H54 (cell line): ENCODE measurements around the gene TPSB2.
"Not testable (repeated sequence)": the region's sequence is repeated elsewhere in the genome, so short reads cannot be mapped to it uniquely, and the experiment has no call there.

Experiments
- DNase-seq: peaks from one replicate; pipeline ENCODE4 v3.0.0; 2011; ENCODE audit warnings: low spot score, mixed read lengths; ENCODE audit not compliant: insufficient read length
- FAIRE-seq: peaks from 3 replicates; lab custom pipeline; 2011; peaks lifted over from hg19 to GRCh38; lab: Jason Lieb, UNC
- POLR2A ChIP-seq: IDR thresholded peaks from 2 replicates; pipeline ENCODE4 v1.6.1; 2011; ENCODE audit warnings: low read depth, mild to moderate bottlenecking, low read length

Gene TPSB2

DNA sequence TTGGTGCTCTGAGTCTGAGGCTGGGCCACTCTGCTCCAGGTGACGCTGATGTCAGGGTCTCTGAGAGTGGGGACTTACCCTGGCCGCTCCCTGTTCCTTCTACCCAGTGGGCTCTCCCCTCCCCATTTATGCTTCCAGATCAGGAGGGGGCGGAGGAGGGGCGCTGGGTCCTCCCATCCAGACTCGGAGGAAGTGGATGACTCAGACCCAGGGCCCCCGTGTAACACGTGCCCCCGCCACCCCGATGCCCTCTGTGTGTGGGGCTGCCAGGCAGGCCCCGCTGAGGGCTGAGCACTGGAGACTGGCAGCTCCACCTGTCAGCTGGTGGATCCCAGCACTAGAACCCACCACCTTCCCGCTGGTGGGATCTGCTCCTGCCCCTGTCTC lies at the start of gene TPSB2:
Gene TPSB2, minus strand, starts transcription at position 101 of the 387 bp plus-strand sequence. CDS start 233 bp downstream, outside the sequence.
- not testable (repeated sequence) for FAIRE-seq, DNase-seq

- no peak for TF ChIP-seq POLR2A
- DNase-seq (no peak), FAIRE-seq (no peak)
Observed at GRCh38 chr16:1279081-1279944, 49.3 kb upstream of the TPSB2 start.

DNA sequence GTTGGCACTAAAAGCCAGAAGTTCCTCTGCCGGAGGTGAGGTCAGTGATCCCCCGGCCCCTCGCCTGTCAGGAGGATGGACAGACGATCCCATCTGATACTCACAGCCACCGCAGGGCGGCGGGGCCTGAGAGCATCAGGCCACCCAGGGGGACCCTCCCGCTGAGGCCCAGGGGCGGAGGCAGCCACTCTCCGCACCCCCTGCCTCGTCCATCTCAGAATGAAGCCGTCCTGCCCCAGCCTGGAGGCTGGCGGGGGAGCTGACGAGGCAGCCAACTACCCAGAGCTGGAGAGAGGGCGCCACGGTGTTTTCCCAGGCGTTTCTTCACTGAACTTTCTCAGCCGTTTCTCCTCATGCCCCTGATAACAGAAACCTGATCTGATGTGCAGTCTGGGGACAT lies 48.5 kb upstream of the TPSB2 start:
- no peak for DNase-seq
- no peak for TF ChIP-seq POLR2A
- FAIRE-seq: no peak

DNA sequence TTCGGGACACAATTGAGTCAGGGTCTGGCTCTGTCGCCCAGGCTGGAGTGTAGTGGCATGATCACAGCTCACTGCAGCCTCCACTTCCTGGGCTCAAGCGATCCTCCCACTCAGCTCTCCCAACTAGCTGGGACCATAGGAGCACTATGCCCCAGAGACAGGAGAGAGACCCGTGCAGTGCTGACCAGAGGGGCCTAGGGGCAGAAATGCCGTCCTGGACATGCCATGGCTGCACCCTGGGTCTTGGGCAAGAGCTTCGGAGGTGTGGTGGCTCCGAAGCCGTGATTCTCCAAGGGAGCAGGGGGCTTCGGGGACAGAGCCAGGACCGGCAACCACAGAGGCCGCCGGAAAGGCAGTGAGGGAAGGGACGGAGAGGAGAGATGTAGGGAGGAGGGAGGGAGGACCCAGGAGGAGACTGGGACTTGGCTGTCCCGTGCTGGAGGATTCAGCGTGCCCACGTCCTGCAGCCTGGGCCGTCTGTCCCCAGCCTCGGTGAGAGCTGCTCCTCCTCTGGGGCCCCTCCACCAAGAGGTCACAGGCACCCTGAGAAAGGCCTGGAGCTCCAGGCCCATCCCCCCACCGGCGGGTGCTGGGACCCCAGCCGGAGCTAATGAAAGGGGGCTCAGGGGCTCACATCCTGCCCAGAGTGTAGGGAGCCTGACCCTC lies 47.8 kb upstream of the TPSB2 start:
- TF ChIP-seq POLR2A: no peak
- no peak for FAIRE-seq
- no peak for DNase-seq

DNA sequence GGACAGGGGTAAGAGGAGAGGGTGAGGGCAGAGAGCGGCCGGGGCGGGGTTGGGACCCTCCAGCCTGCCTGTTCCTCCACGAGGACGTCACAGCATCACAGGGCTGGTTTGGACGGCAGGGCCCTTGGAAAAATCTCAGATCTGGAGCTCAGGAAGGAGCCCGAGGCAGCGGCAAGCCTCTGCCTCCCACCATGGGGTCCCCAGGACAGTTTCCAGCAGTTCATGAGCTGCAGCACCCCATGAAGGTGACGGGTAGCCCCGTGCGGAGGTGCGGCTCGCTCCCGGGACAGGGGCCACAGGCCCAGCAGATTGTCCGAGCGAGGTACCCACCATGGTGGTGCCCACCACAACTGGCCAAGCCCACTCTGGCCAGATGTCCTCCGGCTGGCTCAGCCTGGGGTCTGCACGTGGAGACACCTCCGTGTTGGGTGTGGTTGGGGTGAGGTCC lies 47.2 kb upstream of the TPSB2 start:
- DNase-seq (no peak), FAIRE-seq (no peak)
- no peak for TF ChIP-seq POLR2A

GRCh38 chr16:1276580-1276878 lies 46.5 kb upstream of the TPSB2 start:
- no peak for FAIRE-seq
- no peak for TF ChIP-seq POLR2A

DNA sequence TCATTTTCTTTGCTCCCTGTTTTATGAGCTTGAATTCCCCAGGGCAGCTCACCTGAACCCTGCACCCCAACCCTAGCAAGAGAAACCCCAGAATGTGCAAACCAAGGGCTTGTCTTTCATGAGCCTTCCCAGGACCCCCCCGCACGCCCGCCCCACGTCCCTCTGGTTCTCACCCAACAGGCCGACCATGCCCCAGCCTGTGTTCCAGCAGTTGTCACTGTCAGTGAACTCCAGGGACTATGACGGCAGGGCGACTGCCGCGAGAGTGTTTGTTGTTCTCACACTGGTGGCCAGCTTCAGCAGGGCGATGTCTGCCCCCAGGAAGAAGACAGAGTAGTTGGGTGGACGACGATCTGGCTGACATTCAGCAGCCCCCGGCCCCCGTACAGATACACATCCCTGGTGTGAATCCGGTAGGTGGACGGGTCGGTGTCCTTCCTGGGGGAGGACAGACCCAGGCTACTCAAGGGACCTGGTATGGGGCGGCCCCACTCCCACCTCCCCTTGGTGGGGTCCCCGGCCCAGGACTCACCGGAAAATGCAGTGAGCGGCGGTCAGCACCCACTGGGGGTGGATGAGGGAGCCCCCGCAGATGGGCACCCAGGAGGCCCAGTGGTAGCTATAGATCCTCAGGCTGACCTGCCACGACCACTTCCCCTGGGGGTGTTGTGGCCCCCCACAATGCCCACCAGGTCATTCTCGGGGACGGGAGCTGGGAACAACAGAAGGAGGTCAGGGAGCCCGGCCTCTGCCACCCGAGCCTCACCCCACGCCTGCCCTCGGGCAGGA lies 46.0 kb upstream of the TPSB2 start:
- FAIRE-seq (no peak), DNase-seq (no peak)
- no peak for TF ChIP-seq POLR2A

More at GRCh38 chr16:1276580-1276878, 46.5 kb upstream of the TPSB2 start:
- no peak for DNase-seq

- no peak for TF ChIP-seq POLR2A
- no peak for DNase-seq
- no peak for FAIRE-seq
Observed at GRCh38 chr16:1274767-1275166, 44.8 kb upstream of the TPSB2 start.

DNA sequence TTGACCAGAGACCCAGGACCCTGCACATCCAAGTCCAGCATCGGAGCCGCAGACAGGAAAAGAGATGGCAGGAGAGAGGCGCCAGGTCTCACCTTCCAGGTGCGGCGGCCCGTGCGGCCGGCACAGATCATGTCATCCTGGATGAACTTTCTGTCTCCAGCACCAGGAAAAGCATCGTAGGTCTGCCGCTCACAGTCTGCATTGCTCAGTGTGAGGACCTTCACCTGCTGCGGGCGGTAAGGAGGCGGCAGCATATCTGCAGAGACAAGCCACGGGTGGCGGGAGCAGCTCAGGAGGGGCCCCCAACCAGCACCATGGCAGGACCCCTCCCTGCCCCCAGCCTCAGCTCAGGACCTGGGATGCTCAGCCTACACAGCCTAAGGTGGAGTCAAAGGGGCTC lies 43.8 kb upstream of the TPSB2 start:
- DNase-seq (no peak), FAIRE-seq (no peak)
- no peak for TF ChIP-seq POLR2A

GRCh38 chr16:1272453-1273198 lies 42.6 kb upstream of the TPSB2 start:
- FAIRE-seq: no peak
- no peak for DNase-seq
- no peak for TF ChIP-seq POLR2A

DNA sequence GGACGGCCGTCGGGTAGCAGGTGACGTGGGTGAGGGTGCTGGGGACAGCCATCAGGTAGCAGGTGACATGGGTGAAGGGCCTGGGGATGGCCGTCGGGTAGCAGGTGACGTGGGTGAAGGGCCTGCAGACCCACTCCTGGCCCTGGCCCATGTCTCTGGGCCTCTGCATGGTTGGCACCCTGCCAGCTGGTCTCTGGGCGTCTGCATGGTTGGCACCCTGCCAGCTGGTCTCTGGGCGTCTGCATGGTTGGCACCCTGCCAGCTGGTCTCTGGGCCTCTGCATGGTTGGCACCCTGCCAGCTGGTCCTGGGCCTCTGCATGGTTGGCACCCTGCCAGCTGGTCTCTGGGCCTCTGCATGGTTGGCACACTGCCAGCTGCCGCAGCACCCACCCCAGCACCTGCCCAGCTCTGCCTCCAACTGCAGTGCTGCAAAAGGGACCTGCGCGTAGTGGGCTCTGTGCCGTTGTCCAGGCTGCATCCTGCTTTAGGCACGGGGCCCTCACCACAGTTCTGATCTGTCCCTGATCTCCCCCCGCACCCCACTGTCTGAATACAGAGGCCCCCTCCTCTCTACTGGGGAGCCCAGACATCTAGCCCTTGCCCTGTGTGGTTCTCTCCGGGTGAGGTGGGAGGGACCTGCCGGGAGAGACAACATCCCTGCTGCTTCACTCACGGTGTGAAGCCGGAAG lies 41.9 kb upstream of the TPSB2 start:
- FAIRE-seq, DNase-seq: not testable (repeated sequence)

DNA sequence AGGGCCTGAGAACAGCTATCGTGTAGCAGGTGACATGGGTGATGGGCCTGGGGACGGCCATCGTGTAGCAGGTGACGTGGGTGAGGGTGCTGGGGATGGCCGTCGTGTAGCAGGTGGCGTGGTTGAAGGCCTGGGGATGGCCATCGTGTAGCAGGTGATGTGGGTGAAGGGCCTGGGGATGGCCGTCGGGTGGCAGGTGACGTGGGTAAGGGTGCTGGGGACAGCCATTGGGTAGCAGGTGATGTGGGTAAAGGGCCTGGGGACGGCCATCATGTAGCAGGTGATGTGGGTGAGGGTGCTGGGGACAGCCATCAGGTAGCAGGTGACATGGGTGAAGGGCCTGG lies 41.4 kb upstream of the TPSB2 start:
- DNase-seq: no peak
- TF ChIP-seq POLR2A: no peak
- FAIRE-seq: no peak

DNA sequence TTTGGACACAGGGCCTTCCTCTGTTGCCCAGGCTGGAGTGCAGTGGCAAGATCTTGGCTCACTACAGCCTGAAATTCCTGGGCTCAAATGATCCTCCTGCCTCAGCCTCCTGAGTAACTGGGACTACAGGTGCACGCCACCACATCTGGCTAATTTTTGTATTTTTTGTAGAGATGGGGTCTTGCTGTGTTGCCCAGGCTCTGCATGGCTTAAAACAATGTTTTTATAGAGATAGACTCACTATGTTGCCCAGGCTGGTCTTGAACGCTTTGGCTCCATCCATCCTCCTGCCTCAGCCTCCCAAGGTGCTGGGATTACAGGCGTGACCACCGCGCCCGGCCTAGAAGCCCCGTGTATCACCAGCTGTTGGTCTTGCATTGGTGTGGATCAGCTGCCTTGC lies 39.4 kb upstream of the TPSB2 start:
- not testable (repeated sequence) for FAIRE-seq

DNA sequence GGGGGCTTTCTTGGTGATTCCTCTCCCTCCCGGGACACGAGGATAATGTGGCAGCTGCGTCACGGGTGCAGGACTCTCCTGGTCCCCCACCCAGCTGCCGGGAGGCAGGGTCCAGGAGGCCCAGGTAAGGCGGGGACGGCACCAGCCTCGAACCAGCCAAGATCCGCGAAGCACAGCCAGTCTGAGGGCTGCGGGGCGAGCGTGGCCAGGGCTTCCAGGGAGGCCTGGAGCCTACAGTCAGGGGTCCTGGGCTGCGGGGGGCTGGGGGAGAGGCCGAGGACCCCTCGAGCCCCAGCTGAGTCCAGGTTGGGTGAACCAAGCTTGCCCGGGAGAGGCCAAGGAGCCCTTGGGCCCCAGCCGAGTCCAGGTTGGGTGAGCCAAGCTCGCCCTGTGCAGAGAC lies 35.8 kb upstream of the TPSB2 start:
- TF ChIP-seq POLR2A: no peak
- DNase-seq: no peak
- FAIRE-seq: no peak

More for the DNA sequence above, 39.4 kb upstream of the TPSB2 start:
- DNase-seq: not testable (repeated sequence)
